Caco-2 (cell line): ENCODE results near the gene DNPEP. TPM values are rescaled to one million over a fixed set of nuclear protein-coding genes. Genes with fewer than 3 reads are reported as not detected.

Experiments used
- BruUV-seq: library from RNA; stranded (reverse); fragments of 400-500 nt; replicated peaks from 2 replicates; lab custom pipeline; 2021; lab: Mats Ljungman, UMichigan
- CTCF ChIA-PET: fragments of 300-600 bp; sonication (Branson Sonifier 250); formaldehyde crosslinking; loops from one replicate; lab custom pipeline; 2022; ENCODE audit warnings: antibody characterized with exemption; lab: Charles Lee
- POLR2A ChIA-PET: fragments of 300-600 bp; sonication (Branson Sonifier 250); formaldehyde crosslinking; loops from one replicate; lab custom pipeline; 2022; ENCODE audit warnings: antibody characterized with exemption; lab: Charles Lee
- DNase-seq, 2 experiments: peaks; one replicate each; pipeline versions ENCODE4 v3.0.0 to v3.0.0-alpha.2; 2020 to 2022
- H3K27me3 ChIP-seq: replicated peaks from 2 replicates; pipeline ENCODE4 v1.6.0; 2011; ENCODE audit warnings: low read length; ENCODE audit not compliant: control insufficient read depth, insufficient read depth
- H3K36me3 ChIP-seq: 2 replicates; pipeline ENCODE4 v1.5.1; 2011; ENCODE audit warnings: low read length; ENCODE audit not compliant: control insufficient read depth, insufficient read depth
- H3K4me1 ChIP-seq: fragments of 250-450 bp; sonication (Bioruptor Pico); 2 replicates; pipeline ENCODE4 v1.5.1; 2020; ENCODE audit warnings: mild to moderate bottlenecking
- H3K4me3 ChIP-seq: 2 replicates; pipeline ENCODE4 v1.5.1; 2011; ENCODE audit warnings: low read depth, mild to moderate bottlenecking, control low read depth, low read length
- H3K9me3 ChIP-seq: fragments of 250-450 bp; sonication (Bioruptor Pico); 2 replicates; pipeline ENCODE4 v1.5.1; 2020; ENCODE audit warnings: mild to moderate bottlenecking, moderate library complexity
- H3K27ac Mint-ChIP-seq: one replicate; pipeline ENCODE4 v1.8.0; 2022; ENCODE audit warnings: mixed read lengths; ENCODE audit not compliant: unreplicated experiment
- H3K27me3 Mint-ChIP-seq: one replicate; pipeline ENCODE4 v1.8.0; 2022; ENCODE audit warnings: mixed read lengths; ENCODE audit not compliant: insufficient read depth, unreplicated experiment
- H3K36me3 Mint-ChIP-seq: one replicate; pipeline ENCODE4 v1.8.0; 2022; ENCODE audit warnings: mild to moderate bottlenecking, mixed read lengths; ENCODE audit not compliant: insufficient read depth, unreplicated experiment
- H3K4me1 Mint-ChIP-seq: one replicate; pipeline ENCODE4 v1.8.0; 2022; ENCODE audit warnings: low read depth, mixed read lengths; ENCODE audit not compliant: unreplicated experiment
- H3K4me3 Mint-ChIP-seq: one replicate; pipeline ENCODE4 v1.8.0; 2022; ENCODE audit warnings: mild to moderate bottlenecking, moderate library complexity, mixed read lengths; ENCODE audit not compliant: unreplicated experiment
- H3K9me3 Mint-ChIP-seq: one replicate; pipeline ENCODE4 v1.8.0; 2022; ENCODE audit warnings: mixed read lengths; ENCODE audit not compliant: unreplicated experiment
- intact Hi-C: fragments of 100-400 bp; cut with micrococcal nuclease; formaldehyde crosslinking; loops from one replicate; pipeline ENCODE4 v1.10.0; 2022; ENCODE audit not compliant: unreplicated experiment
- total RNA-seq: library from RNA; stranded (reverse); gene quantifications from 2 replicates; pipeline ENCODE4 v1.2.3, GENCODE V29; 2022
- TF ChIP-seq, protein P1 (sequence below), 2 experiments: fragments of 200-600 bp in 1 of 2; IDR thresholded peaks; 1 replicate in 1 of 2; 2 replicates in 1 of 2; pipeline versions ENCODE4 v1.5.1 to v1.8.0; 2011 to 2022; ENCODE audit warnings: antibody characterized with exemption in 1 of 2, control low read depth in 1 of 2, inconsistent platforms in 1 of 2, low read depth in 1 of 2, low read length in 1 of 2, mild to moderate bottlenecking in 1 of 2, moderate library complexity in 1 of 2; ENCODE audit not compliant: insufficient read depth in 1 of 2, severe bottlenecking in 1 of 2, unreplicated experiment in 1 of 2

The DNPEP gene
- total RNA-seq, 1 experiment from 2014 or later, result 102 TPM

DNA sequence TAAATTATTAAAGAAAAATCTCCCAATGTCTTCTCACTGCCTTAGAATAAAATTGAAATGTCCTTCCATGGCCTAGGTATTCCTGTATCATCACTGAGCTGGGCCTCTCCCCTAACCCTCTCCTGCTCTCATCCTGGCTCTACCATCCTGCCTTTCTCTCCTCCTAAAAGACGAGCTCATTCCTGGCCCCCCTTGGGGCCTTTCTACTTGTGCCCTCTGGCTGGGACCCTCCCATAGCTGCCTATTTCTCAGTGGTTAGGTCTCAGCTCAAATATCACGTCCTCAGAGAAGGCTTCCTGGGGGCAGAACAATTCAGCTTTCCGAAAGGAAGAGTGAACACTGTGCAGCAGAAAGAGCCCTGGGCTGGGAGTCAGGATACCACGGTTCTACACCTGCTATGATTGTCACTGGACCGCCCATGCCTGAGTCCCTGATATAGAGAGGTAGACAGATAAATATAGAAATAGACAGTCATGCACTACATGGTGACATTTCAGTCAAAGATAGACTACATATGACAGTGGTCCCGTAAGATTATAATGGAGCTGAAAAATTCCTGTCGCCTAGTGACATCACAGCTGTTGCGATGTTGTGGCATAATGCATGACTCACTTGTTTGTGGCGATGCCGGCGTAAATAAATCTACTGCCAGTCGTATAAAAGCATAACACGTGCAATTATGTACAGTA, 9.4 kb downstream of the DNPEP start:
- no peaks in the 10 kb centered on the region for H3K4me1 Mint-ChIP-seq
- POLR2A ChIA-PET, result interaction anchor here (1.0 to 1.7 kb wide), 2 partner anchors 9 to 10 kb away, joined by 5 to 7 read pairs; partner anchors contain the start of gene DNPEP
- Histone ChIP-seq H3K4me3 (no peak overlapping the region), H3K4me1 (no peaks in the 10 kb centered on the region), H3K9me3 (no peaks in the 10 kb centered on the region), H3K27me3 (no peaks in the 10 kb centered on the region), H3K36me3 (peaks cover 10% of the 10 kb centered on the region)
- H3K36me3 Mint-ChIP-seq, result peaks cover 7% of the 10 kb centered on the region
- no peaks in the 10 kb centered on the region for H3K9me3 Mint-ChIP-seq
- H3K27ac Mint-ChIP-seq, result no peak overlapping the region
- H3K27me3 Mint-ChIP-seq, result no peaks in the 10 kb centered on the region
- no peak for DNase-seq
- no peak overlapping the region for H3K4me3 Mint-ChIP-seq
- no TSS peak for BruUV-seq
- TF ChIP-seq, protein P1, sequence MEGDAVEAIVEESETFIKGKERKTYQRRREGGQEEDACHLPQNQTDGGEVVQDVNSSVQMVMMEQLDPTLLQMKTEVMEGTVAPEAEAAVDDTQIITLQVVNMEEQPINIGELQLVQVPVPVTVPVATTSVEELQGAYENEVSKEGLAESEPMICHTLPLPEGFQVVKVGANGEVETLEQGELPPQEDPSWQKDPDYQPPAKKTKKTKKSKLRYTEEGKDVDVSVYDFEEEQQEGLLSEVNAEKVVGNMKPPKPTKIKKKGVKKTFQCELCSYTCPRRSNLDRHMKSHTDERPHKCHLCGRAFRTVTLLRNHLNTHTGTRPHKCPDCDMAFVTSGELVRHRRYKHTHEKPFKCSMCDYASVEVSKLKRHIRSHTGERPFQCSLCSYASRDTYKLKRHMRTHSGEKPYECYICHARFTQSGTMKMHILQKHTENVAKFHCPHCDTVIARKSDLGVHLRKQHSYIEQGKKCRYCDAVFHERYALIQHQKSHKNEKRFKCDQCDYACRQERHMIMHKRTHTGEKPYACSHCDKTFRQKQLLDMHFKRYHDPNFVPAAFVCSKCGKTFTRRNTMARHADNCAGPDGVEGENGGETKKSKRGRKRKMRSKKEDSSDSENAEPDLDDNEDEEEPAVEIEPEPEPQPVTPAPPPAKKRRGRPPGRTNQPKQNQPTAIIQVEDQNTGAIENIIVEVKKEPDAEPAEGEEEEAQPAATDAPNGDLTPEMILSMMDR (IDR thresholded peaks at IDR 0.05; ENCODE audit: insufficient read depth in 1 of 2, low read depth in 1 of 2, low read length in 1 of 2, severe bottlenecking in 1 of 2, unreplicated experiment in 1 of 2), result no peak
- intact Hi-C loops, result no loop called here
- CTCF ChIA-PET, result interaction anchor here (1.8 kb wide), 1 partner anchor 10 kb away, joined by 9 read pairs; the partner anchor contains the start of gene DNPEP

DNA sequence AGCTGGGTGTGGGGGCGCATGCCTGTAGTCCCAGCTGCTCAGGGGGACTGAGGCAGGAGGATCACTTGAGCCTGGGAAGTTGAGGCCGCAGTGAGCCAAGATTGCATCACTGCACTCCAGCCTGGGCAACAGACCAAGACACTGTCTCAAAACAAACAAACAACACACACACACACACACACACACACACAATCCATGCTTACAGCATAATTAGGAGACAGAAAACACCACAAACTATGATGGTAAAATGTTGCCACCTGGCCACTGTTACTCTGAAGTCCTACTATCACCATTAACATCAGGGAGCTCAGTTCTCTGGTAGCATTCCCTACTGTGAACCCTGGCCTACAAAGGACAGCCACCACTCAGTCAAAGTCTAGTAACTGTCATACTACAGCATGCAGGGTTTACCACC, 18.3 kb downstream of the DNPEP start:
- Histone ChIP-seq H3K36me3 (no peaks in the 10 kb centered on the region), H3K27me3 (no peaks in the 10 kb centered on the region), H3K4me3 (no peak overlapping the region), H3K9me3 (no peaks in the 10 kb centered on the region), H3K4me1 (peaks cover 21% of the 10 kb centered on the region)
- no TSS peak for BruUV-seq
- H3K27me3 Mint-ChIP-seq, result no peaks in the 10 kb centered on the region
- H3K27ac Mint-ChIP-seq, result peak overlapping the region; percentile 25
- TF ChIP-seq, protein P1 (IDR thresholded peaks at IDR 0.05; ENCODE audit: insufficient read depth in 1 of 2, low read depth in 1 of 2, low read length in 1 of 2, severe bottlenecking in 1 of 2, unreplicated experiment in 1 of 2), result no peak
- CTCF ChIA-PET, result interaction anchor here (0.6 to 1.4 kb wide), 6 partner anchors 18 to 340 kb away, joined by 3 to 8 read pairs (median 3); partner anchors contain the start of gene DNPEP
- DNase-seq, result no peak
- POLR2A ChIA-PET, result interaction anchor here (0.6 kb wide), 2 partner anchors 18 to 175 kb away, joined by 3 to 4 read pairs; partner anchors contain the start of gene TMEM198
- intact Hi-C loops, result loop anchor here (2.0 kb wide), 1 partner anchor 75 kb away; no protein-coding TSS in a partner anchor
- peaks cover 3% of the 10 kb centered on the region for H3K36me3 Mint-ChIP-seq
- peaks cover 20% of the 10 kb centered on the region for H3K4me1 Mint-ChIP-seq
- no peaks in the 10 kb centered on the region for H3K9me3 Mint-ChIP-seq
- H3K4me3 Mint-ChIP-seq, result peak overlapping the region; percentile 2

DNA sequence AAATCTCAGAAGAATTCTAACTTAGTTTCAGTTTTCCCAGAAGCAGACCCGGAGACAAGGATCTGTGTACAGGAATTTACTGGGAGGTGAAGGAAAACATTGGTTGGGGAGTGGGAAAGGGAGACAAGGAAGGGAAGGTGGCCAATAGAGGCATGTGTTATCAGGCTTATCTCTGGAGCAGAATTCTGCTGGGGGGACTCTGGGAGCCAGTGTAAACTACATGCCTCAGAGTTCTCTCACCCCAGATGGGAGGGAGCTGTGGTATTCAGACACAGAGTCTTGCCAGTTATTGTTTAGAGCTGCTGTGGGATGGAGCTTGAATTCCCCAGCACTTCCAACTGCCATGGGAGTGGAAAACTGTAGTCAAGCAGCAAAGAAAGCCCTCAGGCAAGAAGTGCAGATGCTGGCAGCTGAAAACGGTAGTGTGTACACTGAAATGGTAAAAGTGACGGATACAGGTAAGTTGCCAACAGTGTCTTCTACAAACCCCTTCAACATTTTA, 19.0 kb downstream of the DNPEP start:
- Mint-ChIP-seq H3K36me3 (no peaks in the 10 kb centered on the region), H3K27ac (peak overlapping the region; percentile 25), H3K9me3 (no peaks in the 10 kb centered on the region), H3K4me1 (peaks cover 20% of the 10 kb centered on the region), H3K27me3 (no peaks in the 10 kb centered on the region), H3K4me3 (peak overlapping the region; percentile 14)
- TF ChIP-seq, protein P1 (IDR thresholded peaks at IDR 0.05; ENCODE audit: insufficient read depth in 1 of 2, low read depth in 1 of 2, low read length in 1 of 2, severe bottlenecking in 1 of 2, unreplicated experiment in 1 of 2), result no peak
- intact Hi-C loops, result loop anchor here (1.0 to 2.0 kb wide), 2 partner anchors 20 to 74 kb away; no protein-coding TSS in a partner anchor
- H3K4me3 ChIP-seq, result no peak overlapping the region
- BruUV-seq, result no TSS peak
- CTCF ChIA-PET, result interaction anchor here (0.9 to 1.4 kb wide), 4 partner anchors 19 to 161 kb away, joined by 3 to 8 read pairs (median 4); partner anchors contain the start of gene DNPEP
- POLR2A ChIA-PET, result interaction anchor here (0.6 to 0.9 kb wide), 2 partner anchors 9 to 175 kb away, joined by 3 to 5 read pairs; partner anchors contain the start of gene TMEM198
- peak; percentile 54 to 86 for DNase-seq
- H3K9me3 ChIP-seq, result no peaks in the 10 kb centered on the region
- H3K4me1 ChIP-seq, result peaks cover 21% of the 10 kb centered on the region
- no peaks in the 10 kb centered on the region for H3K27me3 ChIP-seq
- H3K36me3 ChIP-seq, result no peaks in the 10 kb centered on the region
